ENCODE results near the gene TMEM184B. TPM values are rescaled to one million over a fixed set of nuclear protein-coding genes. Genes with fewer than 3 reads are reported as not detected.

TMEM184B gene
- total and polyA plus RNA-seq, 5 donors from 2014 or later = 7.2 to 31.3 (median 7.8) TPM

DNA sequence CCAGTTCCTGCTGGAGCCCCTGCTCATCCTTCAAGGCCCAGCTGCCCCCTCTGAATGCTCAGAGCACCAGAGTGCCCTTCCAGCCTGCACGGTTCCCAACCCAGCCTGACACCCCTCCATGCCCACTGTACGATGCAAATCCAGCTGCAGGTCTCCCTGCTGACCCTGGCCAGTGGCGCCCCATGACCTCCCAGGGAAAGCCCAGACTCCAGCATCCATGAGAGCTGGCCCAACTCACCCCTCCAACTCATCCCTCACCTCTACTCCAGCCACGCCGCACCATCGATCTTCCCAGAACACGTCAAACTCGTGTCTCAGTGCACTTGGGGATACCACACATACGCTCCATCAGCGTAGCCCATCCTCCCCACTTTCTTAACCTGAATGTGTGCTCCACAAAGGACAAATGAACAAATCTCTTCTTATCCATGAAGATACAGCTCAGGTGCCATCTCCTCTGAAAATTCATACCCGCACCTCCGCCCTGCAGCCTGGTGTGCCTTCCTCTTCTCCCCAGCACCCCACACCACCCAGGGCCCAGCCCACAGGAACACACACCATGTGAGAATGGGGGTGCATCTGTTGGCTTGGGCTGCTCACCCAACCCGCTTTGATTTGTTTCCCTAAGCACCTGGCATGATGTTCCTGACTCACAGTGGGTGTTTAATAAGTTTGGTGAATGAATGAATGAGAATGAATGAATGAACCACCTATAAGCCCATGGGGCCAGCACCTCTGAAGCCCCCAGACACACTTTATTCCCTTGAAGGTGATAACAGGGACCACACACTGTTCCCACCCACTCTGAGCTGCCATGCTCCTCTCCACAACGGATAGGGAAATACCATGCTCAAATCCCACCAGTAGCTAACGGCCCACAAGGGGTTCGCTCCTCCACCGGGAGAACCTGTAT lies 97.3 kb downstream of the TMEM184B start:
- ATAC-seq (ENCODE audit: low read depth in 2 of 2) = no peak
- Histone ChIP-seq H3K4me1 (ENCODE audit: control insufficient read depth, insufficient read depth, low read length, poor library complexity, severe bottlenecking) (peaks cover 26% of the 10 kb centered on the region), H3K27ac (ENCODE audit: insufficient read depth, low read length, poor library complexity, severe bottlenecking) (no peak overlapping the region), H3K27me3 (ENCODE audit: control insufficient read depth, insufficient read depth, low read length) (no peaks in the 10 kb centered on the region), H3K36me3 (ENCODE audit: control insufficient read depth, insufficient read depth, low read length) (peaks cover 3% of the 10 kb centered on the region), H3K9me3 (ENCODE audit: control insufficient read depth in 2 of 2, low read length in 2 of 2) (no peaks in the 10 kb centered on the region), H3K4me3 (ENCODE audit: low read depth, low read length) (no peak overlapping the region)
- H3K4me1 Mint-ChIP-seq = peaks cover 17 to 57% (median 24%) of the 10 kb centered on the region in 4 donors
- no peak for DNase-seq
- peak overlapping the region in 2 of 3 donors; percentile 55 to 86 for H3K27ac Mint-ChIP-seq
- peaks cover 0 to 2% (median 0%) of the 10 kb centered on the region in 7 donors for H3K9me3 Mint-ChIP-seq
- no peaks in the 10 kb centered on the region for H3K27me3 Mint-ChIP-seq
- peaks cover 7% of the 10 kb centered on the region for H3K36me3 Mint-ChIP-seq
- H3K4me3 Mint-ChIP-seq = no peak overlapping the region

DNA sequence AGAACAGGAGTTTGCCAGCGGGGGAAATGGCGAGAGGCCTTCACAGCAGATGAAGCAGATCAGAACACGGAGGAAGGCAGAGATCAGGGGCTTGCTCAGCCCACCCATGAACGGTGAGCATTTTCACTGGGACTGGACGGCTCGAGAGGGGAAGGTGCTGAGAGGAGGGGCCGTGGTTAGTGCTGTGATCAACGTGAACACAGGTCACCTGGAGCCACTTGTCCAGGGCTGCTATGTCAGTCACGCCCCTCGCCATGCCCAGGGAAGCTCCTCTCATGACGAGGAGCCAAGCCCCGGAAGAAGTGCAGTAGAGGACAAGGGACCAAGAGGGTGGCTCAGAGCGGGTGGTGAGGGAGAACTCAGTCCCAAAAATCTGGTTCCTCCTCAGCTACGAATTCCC lies 98.2 kb downstream of the TMEM184B start:
- Histone ChIP-seq H3K36me3 (ENCODE audit: control insufficient read depth, insufficient read depth, low read length) (peaks cover 3% of the 10 kb centered on the region), H3K27me3 (ENCODE audit: control insufficient read depth, insufficient read depth, low read length) (no peaks in the 10 kb centered on the region), H3K4me3 (ENCODE audit: low read depth, low read length) (no peak overlapping the region), H3K9me3 (ENCODE audit: control insufficient read depth in 2 of 2, low read length in 2 of 2) (no peaks in the 10 kb centered on the region), H3K27ac (ENCODE audit: insufficient read depth, low read length, poor library complexity, severe bottlenecking) (no peak overlapping the region), H3K4me1 (ENCODE audit: control insufficient read depth, insufficient read depth, low read length, poor library complexity, severe bottlenecking) (peaks cover 18% of the 10 kb centered on the region)
- Mint-ChIP-seq H3K9me3 (peaks cover 0 to 2% (median 0%) of the 10 kb centered on the region in 7 donors), H3K27me3 (no peaks in the 10 kb centered on the region), H3K4me1 (peaks cover 9 to 51% (median 15%) of the 10 kb centered on the region in 4 donors), H3K36me3 (peaks cover 7% of the 10 kb centered on the region), H3K27ac (peak overlapping the region in 1 of 3 donors; percentile 33), H3K4me3 (no peak overlapping the region)
- DNase-seq (no peak), ATAC-seq (ENCODE audit: low read depth in 2 of 2) (no peak)

DNA sequence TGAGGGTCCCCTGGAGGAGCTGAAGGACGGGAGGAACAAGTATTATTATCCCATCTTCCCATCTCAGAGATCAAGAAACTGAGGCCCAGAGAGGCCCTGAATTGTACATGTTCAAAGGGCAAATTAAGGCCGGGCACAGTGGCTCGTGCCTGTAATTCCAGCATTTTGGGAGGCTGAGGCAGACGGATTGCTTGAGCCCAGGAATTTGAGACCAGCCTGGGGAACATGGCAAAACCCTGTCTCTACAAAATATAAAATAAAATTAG lies 99.2 kb downstream of the TMEM184B start:
- Mint-ChIP-seq H3K27ac (no peak overlapping the region), H3K36me3 (peaks cover 7% of the 10 kb centered on the region), H3K9me3 (no peaks in the 10 kb centered on the region), H3K27me3 (no peaks in the 10 kb centered on the region), H3K4me1 (peaks cover 4 to 46% (median 9%) of the 10 kb centered on the region in 4 donors), H3K4me3 (peak overlapping the region in 1 of 4 donors; percentile 38)
- H3K9me3 ChIP-seq (ENCODE audit: control insufficient read depth in 2 of 2, low read length in 2 of 2) = no peaks in the 10 kb centered on the region
- H3K36me3 ChIP-seq (ENCODE audit: control insufficient read depth, insufficient read depth, low read length) = peaks cover 12% of the 10 kb centered on the region
- DNase-seq = no peak
- H3K4me1 ChIP-seq (ENCODE audit: control insufficient read depth, insufficient read depth, low read length, poor library complexity, severe bottlenecking) = peaks cover 17% of the 10 kb centered on the region
- ATAC-seq (ENCODE audit: low read depth in 2 of 2) = no peak
- no peak overlapping the region for H3K4me3 ChIP-seq (ENCODE audit: low read depth, low read length)
- no peak overlapping the region for H3K27ac ChIP-seq (ENCODE audit: insufficient read depth, low read length, poor library complexity, severe bottlenecking)
- no peaks in the 10 kb centered on the region for H3K27me3 ChIP-seq (ENCODE audit: control insufficient read depth, insufficient read depth, low read length)

DNA sequence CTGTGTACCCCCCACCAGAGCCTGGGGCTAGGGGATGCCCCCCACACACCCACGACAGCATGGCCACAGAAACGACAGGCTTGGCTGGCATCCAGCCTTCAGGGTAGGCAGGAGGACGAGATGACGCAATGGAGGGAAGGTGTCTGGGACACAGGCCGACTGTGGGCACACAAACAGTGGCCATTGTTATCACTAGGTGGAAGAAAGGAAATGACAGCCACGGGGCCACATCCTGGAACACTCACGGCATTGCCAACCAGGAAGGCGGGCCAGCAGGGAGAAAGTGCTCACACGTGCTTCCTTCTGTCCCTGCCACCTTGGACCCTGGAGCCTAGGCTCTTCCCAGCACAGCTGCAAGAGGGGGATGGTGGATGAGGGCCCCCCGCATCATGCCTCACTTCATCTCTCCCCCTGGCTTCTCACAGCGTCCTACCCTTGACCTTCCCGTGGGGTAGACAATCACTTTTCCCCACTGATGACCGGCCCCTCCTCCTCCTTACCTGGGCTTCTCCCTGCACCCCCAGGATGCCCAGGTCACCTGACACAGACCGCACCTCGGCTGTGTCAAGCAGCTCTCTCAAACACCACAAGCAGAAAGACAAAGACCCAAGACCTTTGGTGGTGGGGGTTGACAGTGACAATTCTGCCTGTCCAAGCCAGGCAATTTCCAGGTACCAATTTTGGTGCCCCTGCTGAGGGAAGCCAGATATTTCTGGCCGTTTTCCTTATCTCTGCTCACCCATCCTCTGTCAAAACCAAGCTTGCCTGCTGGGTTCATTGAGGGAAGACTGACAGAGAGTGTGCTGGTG lies 99.8 kb downstream of the TMEM184B start:
- no peak overlapping the region for H3K4me3 ChIP-seq (ENCODE audit: low read depth, low read length)
- peak overlapping the region in 1 of 4 donors; percentile 38 for H3K4me3 Mint-ChIP-seq

DNA sequence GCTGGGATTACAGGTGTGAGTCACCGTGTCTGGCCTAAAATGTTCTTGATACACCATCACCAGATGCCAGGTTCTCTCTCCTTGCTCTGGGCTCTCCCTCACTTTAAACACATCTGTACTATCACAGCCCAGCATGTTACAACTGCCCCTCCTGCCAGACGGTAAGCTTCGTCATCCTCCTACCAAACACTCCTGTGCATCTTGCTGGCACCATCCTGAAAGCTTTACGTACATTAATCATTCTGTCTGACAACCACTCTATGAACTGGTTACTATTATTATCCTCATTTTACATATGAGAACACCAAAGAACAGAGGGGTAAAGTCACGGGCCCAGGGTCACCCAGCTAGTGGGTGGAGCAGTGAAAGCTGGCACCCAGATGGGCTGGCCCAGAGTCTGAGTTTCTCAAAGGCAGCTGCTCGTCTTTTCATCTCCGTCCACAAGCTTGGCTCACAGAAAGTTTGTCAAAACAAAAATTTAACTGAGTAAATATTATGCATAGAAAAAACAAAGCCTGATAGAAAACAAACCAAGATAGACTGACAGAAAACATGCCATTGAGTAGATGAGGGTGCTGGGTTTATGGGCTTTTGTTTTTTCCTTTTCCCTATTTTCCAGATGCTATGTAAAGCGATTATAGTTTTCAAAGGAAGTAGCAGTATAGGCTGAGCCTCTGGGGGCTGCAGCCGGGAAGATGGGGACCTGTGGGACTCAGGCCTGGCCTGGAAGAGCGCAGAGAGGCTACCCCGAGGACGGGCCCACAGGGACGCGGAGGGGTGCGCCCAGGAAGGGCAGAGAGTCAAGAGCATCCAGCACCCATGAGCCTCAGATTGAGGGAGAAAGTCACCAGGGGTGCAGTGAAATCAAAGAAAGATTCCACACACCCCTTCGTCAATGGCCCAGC lies 100.6 kb downstream of the TMEM184B start:
- H3K4me3 Mint-ChIP-seq = no peak overlapping the region
- H3K27me3 Mint-ChIP-seq = no peaks in the 10 kb centered on the region
- H3K4me3 ChIP-seq (ENCODE audit: low read depth, low read length) = no peak overlapping the region
- no peaks in the 10 kb centered on the region for H3K9me3 Mint-ChIP-seq
- ATAC-seq (ENCODE audit: low read depth in 2 of 2) = no peak
- DNase-seq = no peak
- no peaks in the 10 kb centered on the region for H3K27me3 ChIP-seq (ENCODE audit: control insufficient read depth, insufficient read depth, low read length)
- no peaks in the 10 kb centered on the region for H3K9me3 ChIP-seq (ENCODE audit: control insufficient read depth in 2 of 2, low read length in 2 of 2)
- H3K4me1 Mint-ChIP-seq = peaks cover 4 to 43% (median 10%) of the 10 kb centered on the region in 4 donors
- peaks cover 11% of the 10 kb centered on the region for H3K36me3 Mint-ChIP-seq
- H3K4me1 ChIP-seq (ENCODE audit: control insufficient read depth, insufficient read depth, low read length, poor library complexity, severe bottlenecking) = peaks cover 17% of the 10 kb centered on the region
- H3K27ac ChIP-seq (ENCODE audit: insufficient read depth, low read length, poor library complexity, severe bottlenecking) = no peak overlapping the region
- peaks cover 22% of the 10 kb centered on the region for H3K36me3 ChIP-seq (ENCODE audit: control insufficient read depth, insufficient read depth, low read length)
- peak overlapping the region; percentile 32 to 61 (median 51) for H3K27ac Mint-ChIP-seq

More for the DNA sequence above, 99.8 kb downstream of the TMEM184B start:
- H3K27me3 Mint-ChIP-seq = no peaks in the 10 kb centered on the region
- H3K27ac Mint-ChIP-seq = peak overlapping the region in 2 of 3 donors; percentile 51 to 71
- H3K36me3 Mint-ChIP-seq = peaks cover 8% of the 10 kb centered on the region
- Histone ChIP-seq H3K4me1 (ENCODE audit: control insufficient read depth, insufficient read depth, low read length, poor library complexity, severe bottlenecking) (peaks cover 17% of the 10 kb centered on the region), H3K9me3 (ENCODE audit: control insufficient read depth in 2 of 2, low read length in 2 of 2) (no peaks in the 10 kb centered on the region), H3K27ac (ENCODE audit: insufficient read depth, low read length, poor library complexity, severe bottlenecking) (no peak overlapping the region), H3K27me3 (ENCODE audit: control insufficient read depth, insufficient read depth, low read length) (no peaks in the 10 kb centered on the region), H3K36me3 (ENCODE audit: control insufficient read depth, insufficient read depth, low read length) (peaks cover 16% of the 10 kb centered on the region)
- H3K9me3 Mint-ChIP-seq = no peaks in the 10 kb centered on the region
- ATAC-seq (ENCODE audit: low read depth in 2 of 2) (no peak), DNase-seq (no peak)
- peaks cover 4 to 45% (median 9%) of the 10 kb centered on the region in 4 donors for H3K4me1 Mint-ChIP-seq

DNA sequence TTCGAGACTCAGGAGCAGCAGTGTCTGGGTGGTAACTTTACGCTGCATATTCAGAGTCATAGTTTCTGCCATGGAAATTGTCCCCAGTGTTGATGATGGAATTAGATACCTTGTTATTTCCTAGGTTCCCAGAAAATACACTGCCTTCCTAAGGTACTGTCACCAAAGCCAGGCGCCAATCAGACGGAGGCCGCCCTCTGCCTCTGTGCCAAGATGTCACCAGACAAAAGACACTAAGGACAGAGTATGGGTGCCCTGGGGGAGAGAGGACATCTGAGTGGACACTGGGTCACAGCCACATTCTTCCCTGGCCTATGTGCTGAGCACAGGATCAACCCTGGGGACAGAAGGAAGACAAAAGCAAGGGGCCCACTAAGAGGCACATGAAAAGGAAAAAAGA lies 102.3 kb downstream of the TMEM184B start:
- Mint-ChIP-seq H3K9me3 (no peaks in the 10 kb centered on the region), H3K4me1 (peaks cover 4 to 26% (median 5%) of the 10 kb centered on the region in 4 donors), H3K27me3 (no peaks in the 10 kb centered on the region), H3K27ac (no peak overlapping the region), H3K4me3 (no peak overlapping the region), H3K36me3 (peaks cover 11% of the 10 kb centered on the region)
- ATAC-seq (ENCODE audit: low read depth in 2 of 2) (no peak), DNase-seq (no peak)
- peaks cover 1% of the 10 kb centered on the region for H3K4me1 ChIP-seq (ENCODE audit: control insufficient read depth, insufficient read depth, low read length, poor library complexity, severe bottlenecking)
- no peaks in the 10 kb centered on the region for H3K9me3 ChIP-seq (ENCODE audit: control insufficient read depth in 2 of 2, low read length in 2 of 2)
- H3K27ac ChIP-seq (ENCODE audit: insufficient read depth, low read length, poor library complexity, severe bottlenecking) = no peak overlapping the region
- H3K27me3 ChIP-seq (ENCODE audit: control insufficient read depth, insufficient read depth, low read length) = no peaks in the 10 kb centered on the region
- H3K36me3 ChIP-seq (ENCODE audit: control insufficient read depth, insufficient read depth, low read length) = peaks cover 26% of the 10 kb centered on the region
- no peak overlapping the region for H3K4me3 ChIP-seq (ENCODE audit: low read depth, low read length)

Data from CD4-positive, CD25-positive, alpha-beta regulatory T cell (primary cell).